Neural cell (in vitro differentiated cells): Measurements from ENCODE around the gene RCN1. TPM values are rescaled to one million over a fixed set of nuclear protein-coding genes. Genes with fewer than 3 reads are reported as not detected.

Source experiments
- H2AFZ ChIP-seq: fragments of 200-600, 300-800 bp; sonication (generic), shearing (Covaris generic); 2 replicates; pipeline ENCODE4 v1.6.0; 2014; ENCODE audit warnings: low read depth, mild to moderate bottlenecking, antibody characterized with exemption, low read length, moderate library complexity
- H3F3A ChIP-seq: fragments of 200-600 bp; shearing (Covaris generic); 2 replicates; pipeline ENCODE4 v1.6.1; 2016; ENCODE audit warnings: mild to moderate bottlenecking, moderate library complexity, mixed read lengths, antibody characterized with exemption, low read length; ENCODE audit not compliant: insufficient read depth, poor library complexity, severe bottlenecking
- H3K27ac ChIP-seq: fragments of 200-600, 300-800 bp; sonication (generic), shearing (Covaris generic); 2 replicates; pipeline ENCODE4 v1.5.1; 2014; ENCODE audit warnings: mild to moderate bottlenecking, low read length, moderate library complexity
- H3K27me3 ChIP-seq: fragments of 300-800, 200-600 bp; sonication (generic), shearing (Covaris generic); 2 replicates; pipeline ENCODE4 v1.6.0; 2014; ENCODE audit warnings: mild to moderate bottlenecking, low read depth, low read length, moderate library complexity; ENCODE audit not compliant: insufficient read depth
- H3K36me3 ChIP-seq: fragments of 300-800, 200-600 bp; sonication (generic), shearing (Covaris generic); 2 replicates; pipeline ENCODE4 v1.5.1; 2014; ENCODE audit warnings: mild to moderate bottlenecking, antibody characterized with exemption, low read length, moderate library complexity; ENCODE audit not compliant: insufficient read depth
- H3K4me2 ChIP-seq: fragments of 300-800, 200-600 bp; sonication (generic), shearing (Covaris generic); 2 replicates; pipeline ENCODE4 v1.6.0; 2014; ENCODE audit warnings: mild to moderate bottlenecking, low read length
- H3K4me3 ChIP-seq: fragments of 300-800, 200-600 bp; sonication (generic), shearing (Covaris generic); 2 replicates; pipeline ENCODE4 v1.5.1; 2014; ENCODE audit warnings: mild to moderate bottlenecking, low read length, moderate library complexity
- H3K79me2 ChIP-seq: fragments of 200-600 bp; shearing (Covaris generic); replicated peaks from 2 replicates; pipeline ENCODE4 v1.6.0; 2014; ENCODE audit warnings: mild to moderate bottlenecking, low read length, moderate library complexity; ENCODE audit not compliant: insufficient read depth
- H3K9ac ChIP-seq: fragments of 300-800, 200-600 bp; sonication (generic), shearing (Covaris generic); 2 replicates; pipeline ENCODE4 v1.6.1; 2016; ENCODE audit warnings: mild to moderate bottlenecking, low read length, mixed read lengths
- H3K9me2 ChIP-seq: fragments of 200-600 bp; shearing (Covaris generic); 2 replicates; pipeline ENCODE4 v1.6.1; 2016; ENCODE audit warnings: mild to moderate bottlenecking, low read length, mixed read lengths; ENCODE audit not compliant: insufficient read depth
- H3K9me3 ChIP-seq: fragments of 200-600, 300-800 bp; sonication (generic), shearing (Covaris generic); 2 replicates; pipeline ENCODE4 v1.6.1; 2016; ENCODE audit warnings: mild to moderate bottlenecking, mixed run types, low read length, moderate library complexity, mixed read lengths
- H4K20me1 ChIP-seq: fragments of 200-600 bp; shearing (Covaris generic); 2 replicates; pipeline ENCODE4 v1.6.1; 2016; ENCODE audit warnings: mild to moderate bottlenecking, mixed run types; ENCODE audit not compliant: insufficient read depth
- CTCF ChIP-seq: fragments of 450-650 bp; IDR thresholded peaks from 2 replicates; pipeline ENCODE4 v1.5.1; 2014; ENCODE audit warnings: antibody characterized with exemption, mild to moderate bottlenecking, moderate library complexity; ENCODE audit not compliant: poor library complexity, severe bottlenecking
- EP300 ChIP-seq: fragments of 450-650 bp; conservative IDR thresholded peaks from 2 replicates; pipeline ENCODE4 v1.6.1; 2014; ENCODE audit warnings: antibody characterized with exemption, mild to moderate bottlenecking, moderate library complexity; ENCODE audit not compliant: poor library complexity, severe bottlenecking
- EZH2 ChIP-seq: fragments of 200-600, 300-800 bp; shearing (Covaris generic), sonication (generic); IDR thresholded peaks from 2 replicates; pipeline ENCODE4 v1.6.1; 2014; ENCODE audit warnings: antibody characterized with exemption, low read length, borderline replicate concordance, mild to moderate bottlenecking; ENCODE audit not compliant: insufficient read depth, poor library complexity, severe bottlenecking
- MXI1 ChIP-seq: fragments of 450-650 bp; conservative IDR thresholded peaks from 2 replicates; pipeline ENCODE4 v1.6.1; 2014; ENCODE audit warnings: antibody characterized with exemption, mild to moderate bottlenecking; ENCODE audit not compliant: poor library complexity, severe bottlenecking
- POLR2AphosphoS5 ChIP-seq: IDR thresholded peaks from 2 replicates; pipeline ENCODE4 v1.6.1; 2012
- RAD21 ChIP-seq: fragments of 450-650 bp; conservative IDR thresholded peaks from 2 replicates; pipeline ENCODE4 v1.6.1; 2014; ENCODE audit warnings: antibody characterized with exemption, mild to moderate bottlenecking, moderate library complexity
- REST ChIP-seq: IDR thresholded peaks from 2 replicates; pipeline ENCODE4 v1.6.1; 2012; ENCODE audit warnings: borderline replicate concordance
- SMC3 ChIP-seq: fragments of 450-650 bp; conservative IDR thresholded peaks from 2 replicates; pipeline ENCODE4 v1.6.1; 2014; ENCODE audit warnings: antibody characterized with exemption, mild to moderate bottlenecking, moderate library complexity; ENCODE audit not compliant: poor library complexity
- TAF1 ChIP-seq: IDR thresholded peaks from 2 replicates; pipeline ENCODE4 v1.6.1; 2012; ENCODE audit warnings: low read depth
- polyA plus RNA-seq: library from polyadenylated mRNA; depleted of rRNA; stranded (reverse); fragments of >200 nt; gene quantifications from 2 replicates; pipeline ENCODE4 v1.2.3, GENCODE V29; 2014

Gene RCN1
- polyA plus RNA-seq, 1 donor from 2014 or later: 66.7 TPM

- no peak for TF ChIP-seq CTCF
- TF ChIP-seq REST: no peak
These were observed 61.9 kb downstream of the RCN1 start for GRCh38 chr11:32152821-32153220.

GRCh38 chr11:32153747-32154146 lies 62.9 kb downstream of the RCN1 start:
- Histone ChIP-seq H3K79me2 (no peaks in the 10 kb centered on the region), H3K9me3 (no peaks in the 10 kb centered on the region), H4K20me1 (no peaks in the 10 kb centered on the region), H2AFZ (no peak overlapping the region), H3K36me3 (no peaks in the 10 kb centered on the region), H3F3A (no peaks in the 10 kb centered on the region), H3K4me2 (no peak overlapping the region), H3K27me3 (no peaks in the 10 kb centered on the region), H3K9me2 (no peaks in the 10 kb centered on the region), H3K9ac (no peak overlapping the region), H3K27ac (no peak overlapping the region), H3K4me3 (no peak overlapping the region)
- no peak for TF ChIP-seq RAD21
- no peak for TF ChIP-seq REST
- no peak for TF ChIP-seq POLR2AphosphoS5

More at GRCh38 chr11:32152821-32153220, 61.9 kb downstream of the RCN1 start:
- Histone ChIP-seq H3K9ac (no peak overlapping the region), H3K9me2 (no peaks in the 10 kb centered on the region), H3K9me3 (no peaks in the 10 kb centered on the region), H3K27me3 (no peaks in the 10 kb centered on the region), H3F3A (no peaks in the 10 kb centered on the region), H3K36me3 (no peaks in the 10 kb centered on the region), H2AFZ (no peak overlapping the region), H3K27ac (no peak overlapping the region), H3K4me3 (no peak overlapping the region), H4K20me1 (no peaks in the 10 kb centered on the region), H3K79me2 (no peaks in the 10 kb centered on the region), H3K4me2 (no peak overlapping the region)

- Histone ChIP-seq H3K4me2 (no peak overlapping the region), H3F3A (no peaks in the 10 kb centered on the region), H2AFZ (no peak overlapping the region), H3K36me3 (no peaks in the 10 kb centered on the region), H3K27ac (no peak overlapping the region), H3K79me2 (no peaks in the 10 kb centered on the region), H4K20me1 (no peaks in the 10 kb centered on the region), H3K9me2 (no peaks in the 10 kb centered on the region), H3K9ac (no peak overlapping the region), H3K27me3 (no peaks in the 10 kb centered on the region), H3K4me3 (no peak overlapping the region), H3K9me3 (no peaks in the 10 kb centered on the region)
- TF ChIP-seq EP300: no peak
- TF ChIP-seq MXI1: no peak
- no peak for TF ChIP-seq SMC3
- TF ChIP-seq CTCF: no peak
- no peak for TF ChIP-seq EZH2
- no peak for TF ChIP-seq POLR2AphosphoS5
- no peak for TF ChIP-seq TAF1
These were observed 63.4 kb downstream of the RCN1 start for GRCh38 chr11:32154275-32154674.
